AG04449 (cell line): Measurements from ENCODE around the gene ASTN2.

ENCODE experiments used
- CTCF ChIA-PET: fragments of 350-600 bp; formaldehyde crosslinking; extraction: SDS; loops from one replicate; lab custom pipeline; 2021; ENCODE audit warnings: antibody characterized with exemption; lab: Yijun Ruan, JAX
- POLR2A ChIA-PET: fragments of 400-600, 350-600 bp; formaldehyde crosslinking; extraction: SDS; loops from one replicate; lab custom pipeline; 2020; ENCODE audit warnings: antibody characterized with exemption, inconsistent platforms; lab: Yijun Ruan, JAX
- DNase-seq: peaks from one replicate; pipeline ENCODE4 v3.0.0-alpha.2; 2010; ENCODE audit warnings: low read depth, low spot score
- H3K4me3 ChIP-seq: 2 replicates; pipeline ENCODE4 v1.5.1; 2011; ENCODE audit warnings: low read depth, mild to moderate bottlenecking, control low read depth, low read length
- CTCF ChIP-seq: IDR thresholded peaks from one replicate; pipeline ENCODE4 v1.5.1; 2011; ENCODE audit warnings: mild to moderate bottlenecking, moderate library complexity, low read length, control low read depth, inconsistent platforms; ENCODE audit not compliant: insufficient read depth; ENCODE audit errors: missing control alignments

Gene ASTN2

GRCh38 chr9:117437283-117437682 lies 22.4 kb upstream of the ASTN2 start:
- no peak for TF ChIP-seq CTCF
- no peak overlapping the region for H3K4me3 ChIP-seq
- ChIA-PET CTCF (no interaction called here), POLR2A (no interaction called here)
- no peak for DNase-seq

- no peak for DNase-seq
- ChIA-PET POLR2A (no interaction called here), CTCF (no interaction called here)
- no peak overlapping the region for H3K4me3 ChIP-seq
- TF ChIP-seq CTCF: no peak
Observed at GRCh38 chr9:117435630-117436261, 20.9 kb upstream of the ASTN2 start.

- no peak for DNase-seq
- ChIA-PET CTCF (no interaction called here), POLR2A (no interaction called here)
- no peak for TF ChIP-seq CTCF
- H3K4me3 ChIP-seq: no peak overlapping the region
Observed at GRCh38 chr9:117434566-117434965, 19.7 kb upstream of the ASTN2 start.

GRCh38 chr9:117430813-117431212 lies 16.0 kb upstream of the ASTN2 start:
- no peak for TF ChIP-seq CTCF
- no peak overlapping the region for H3K4me3 ChIP-seq
- CTCF ChIA-PET: interaction anchor here (0.6 kb wide), 1 partner anchor 58 kb away, joined by 3 read pairs; no protein-coding TSS in a partner anchor
- no peak for DNase-seq
- POLR2A ChIA-PET: no interaction called here

- ChIA-PET CTCF (no interaction called here), POLR2A (no interaction called here)
Observed at GRCh38 chr9:117427357-117427913, 12.6 kb upstream of the ASTN2 start.

More at GRCh38 chr9:117427357-117427913, 12.6 kb upstream of the ASTN2 start:
- TF ChIP-seq CTCF: no peak
- no peak overlapping the region for H3K4me3 ChIP-seq
- no peak for DNase-seq
